CD4-positive, alpha-beta T cell treated with Interleukin-15 for 4 hours (primary cell): ENCODE results near the gene EFR3B.

ENCODE experiments used
- DNase-seq: peaks from one replicate; pipeline ENCODE4 v3.0.0-alpha.2; 2020; ENCODE audit warnings: low spot score

Gene EFR3B

GRCh38 chr2:25184254-25184653 lies 142.4 kb downstream of the EFR3B start:
- DNase-seq = no peak

GRCh38 chr2:25187729-25188350 lies 146.0 kb downstream of the EFR3B start:
- DNase-seq = no peak

- DNase-seq = no peak
Measured at GRCh38 chr2:25188405-25188804, 146.5 kb downstream of the EFR3B start.

- no peak for DNase-seq
Measured at GRCh38 chr2:25190536-25190935, 148.7 kb downstream of the EFR3B start.

- no peak for DNase-seq
Measured at GRCh38 chr2:25194576-25195122, 152.8 kb downstream of the EFR3B start.

GRCh38 chr2:25197336-25198208 lies 155.7 kb downstream of the EFR3B start:
- no peak for DNase-seq

- DNase-seq = no peak
Measured at GRCh38 chr2:25198209-25198525, 156.3 kb downstream of the EFR3B start.

GRCh38 chr2:25198576-25198975 lies 156.7 kb downstream of the EFR3B start:
- no peak for DNase-seq

- DNase-seq = no peak
Measured at GRCh38 chr2:25201265-25201664, 159.4 kb downstream of the EFR3B start.

- DNase-seq = no peak
Measured at GRCh38 chr2:25201794-25202193, 159.9 kb downstream of the EFR3B start.

GRCh38 chr2:25202275-25202674 lies 160.4 kb downstream of the EFR3B start:
- DNase-seq = no peak

GRCh38 chr2:25204190-25204838 lies 162.4 kb downstream of the EFR3B start:
- DNase-seq = peak; percentile 22

- no peak for DNase-seq
Measured at GRCh38 chr2:25207078-25207545, 165.2 kb downstream of the EFR3B start.
